ENCODE results near the gene RAD51D. TPM values are rescaled to one million over a fixed set of nuclear protein-coding genes. Genes with fewer than 3 reads are reported as not detected.
"Not testable (repeated sequence)": the region's sequence is repeated elsewhere in the genome, so short reads cannot be mapped to it uniquely, and the experiment has no call there.

The RAD51D gene
- polyA plus RNA-seq, 1 of the 3 experiments (the other 2 are of a cell fraction): 11.6 TPM

- POLR2A ChIA-PET: no interaction called here
- Histone ChIP-seq H3K4me2 (no peak overlapping the region), H3K36me3 (replicated peaks in 1 of 2; ENCODE audit: control insufficient read depth in 1 of 2, insufficient read depth in 2 of 2, low read length in 1 of 2) (peaks cover 7 to 8% of the 10 kb centered on the region in 2 experiments), H3K9ac (0 out of 2 replicates have a peak overlapping the region, but pooled peaks have one; percentile 11), H3K9me2 (no peaks in the 10 kb centered on the region), H3K27me3 (ENCODE audit: insufficient read depth) (no peaks in the 10 kb centered on the region), H3F3A (replicated peaks; ENCODE audit: insufficient read depth) (no peaks in the 10 kb centered on the region), H3K9me3 (no peaks in the 10 kb centered on the region), H3K4me3 (ENCODE audit: low read depth in 2 of 2, low read length in 1 of 2) (no peak overlapping the region), H2AFZ (ENCODE audit: low read depth) (no peak overlapping the region), H3K4me1 (ENCODE audit: control insufficient read depth in 1 of 2, insufficient read depth in 2 of 2, low read depth in 1 of 2, low read length in 1 of 2) (peaks cover 0 to under 1% of the 10 kb centered on the region in 2 experiments; a peak in 1 of 4 replicates), H3K27ac (ENCODE audit: low read depth in 2 of 2, low read length in 1 of 2) (peak overlapping the region in 1 of 2 experiments; percentile 28; a peak in 1 of 4 replicates), H3K79me2 (ENCODE audit: insufficient read depth) (no peaks in the 10 kb centered on the region), H4K20me1 (ENCODE audit: insufficient read depth) (no peaks in the 10 kb centered on the region)
- CTCF ChIA-PET: interaction anchor here (1.0 to 2.0 kb wide), 3 partner anchors 12 to 552 kb away, joined by 3 to 8 read pairs (median 4); partner anchors contain the start of gene RAD51D
- no peak for DNase-seq
- TF ChIP-seq FOSL2 (IDR thresholded peaks at IDR 0.05; ENCODE audit: borderline replicate concordance, low read depth): peak; percentile 41; the same call in 1 of the 2 replicates
- TF ChIP-seq RAD21 (IDR thresholded peaks at IDR 0.05; ENCODE audit: low read length): no peak
- TF ChIP-seq, protein P1, sequence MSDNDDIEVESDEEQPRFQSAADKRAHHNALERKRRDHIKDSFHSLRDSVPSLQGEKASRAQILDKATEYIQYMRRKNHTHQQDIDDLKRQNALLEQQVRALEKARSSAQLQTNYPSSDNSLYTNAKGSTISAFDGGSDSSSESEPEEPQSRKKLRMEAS (IDR thresholded peaks at IDR 0.05; ENCODE audit: low read depth): 0 out of 2 replicates have a peak, but pooled peaks have one; percentile 17
- 0 out of 2 replicates have a peak, but pooled peaks have one; percentile 20 for TF ChIP-seq JUND (IDR thresholded peaks at IDR 0.05)
- TF ChIP-seq PBX3 (IDR thresholded peaks at IDR 0.05): peak; percentile 36; the same call in 1 of the 2 replicates
- 37% methylated on average over 2 of the region's 2 CpGs for WGBS (ENCODE audit: low lambda C conversion rate)
Observed at GRCh38 chr17:35094902-35095301, 24.8 kb downstream of the RAD51D start.

DNA sequence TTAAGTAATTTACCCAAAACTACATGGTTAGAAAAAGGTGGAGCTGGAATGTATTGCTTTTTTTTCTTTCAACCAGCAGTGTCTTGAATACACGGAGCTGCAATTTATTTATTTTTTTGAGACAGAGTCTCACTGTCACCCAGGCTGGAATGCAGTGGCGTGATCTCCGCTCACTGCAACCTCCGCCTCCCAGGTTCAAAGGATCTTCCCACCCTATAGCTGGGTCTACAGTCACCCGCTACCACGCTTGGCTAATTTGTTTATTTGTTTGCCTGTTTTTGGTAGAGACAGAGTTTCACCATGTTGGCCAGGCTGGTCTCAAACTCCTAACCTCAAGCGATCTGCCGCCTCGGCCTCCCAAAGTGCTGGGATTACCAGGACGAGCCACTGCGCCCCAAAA, 29.0 kb downstream of the RAD51D start:
- Histone ChIP-seq H3K4me1 (ENCODE audit: control insufficient read depth in 1 of 2, insufficient read depth in 2 of 2, low read depth in 1 of 2, low read length in 1 of 2) (peaks cover 12 to 15% of the 10 kb centered on the region in 2 experiments; a peak in 3 of 4 replicates), H3K79me2 (ENCODE audit: insufficient read depth) (peaks cover 31% of the 10 kb centered on the region)
- H3K27ac ChIP-seq (ENCODE audit: low read depth in 2 of 2, low read length in 1 of 2); H3K36me3 ChIP-seq (replicated peaks in 1 of 2; ENCODE audit: control insufficient read depth in 1 of 2, insufficient read depth in 2 of 2, low read length in 1 of 2); H4K20me1 ChIP-seq (ENCODE audit: insufficient read depth); H3K9ac ChIP-seq; H3K9me3 ChIP-seq; POLR2A ChIA-PET; H3K4me3 ChIP-seq (ENCODE audit: low read depth in 2 of 2, low read length in 1 of 2); H3K9me2 ChIP-seq; DNase-seq; H2AFZ ChIP-seq (ENCODE audit: low read depth); H3K27me3 ChIP-seq (ENCODE audit: insufficient read depth); H3K4me2 ChIP-seq; H3F3A ChIP-seq (replicated peaks; ENCODE audit: insufficient read depth): not testable (repeated sequence)
- 96% methylated on average over 11 of the region's 11 CpGs for WGBS (ENCODE audit: low lambda C conversion rate)
- CTCF ChIA-PET: interaction anchor here (1.2 to 2.3 kb wide), 8 partner anchors 10 to 671 kb away, joined by 3 to 22 read pairs (median 8); no protein-coding TSS in a partner anchor

DNA sequence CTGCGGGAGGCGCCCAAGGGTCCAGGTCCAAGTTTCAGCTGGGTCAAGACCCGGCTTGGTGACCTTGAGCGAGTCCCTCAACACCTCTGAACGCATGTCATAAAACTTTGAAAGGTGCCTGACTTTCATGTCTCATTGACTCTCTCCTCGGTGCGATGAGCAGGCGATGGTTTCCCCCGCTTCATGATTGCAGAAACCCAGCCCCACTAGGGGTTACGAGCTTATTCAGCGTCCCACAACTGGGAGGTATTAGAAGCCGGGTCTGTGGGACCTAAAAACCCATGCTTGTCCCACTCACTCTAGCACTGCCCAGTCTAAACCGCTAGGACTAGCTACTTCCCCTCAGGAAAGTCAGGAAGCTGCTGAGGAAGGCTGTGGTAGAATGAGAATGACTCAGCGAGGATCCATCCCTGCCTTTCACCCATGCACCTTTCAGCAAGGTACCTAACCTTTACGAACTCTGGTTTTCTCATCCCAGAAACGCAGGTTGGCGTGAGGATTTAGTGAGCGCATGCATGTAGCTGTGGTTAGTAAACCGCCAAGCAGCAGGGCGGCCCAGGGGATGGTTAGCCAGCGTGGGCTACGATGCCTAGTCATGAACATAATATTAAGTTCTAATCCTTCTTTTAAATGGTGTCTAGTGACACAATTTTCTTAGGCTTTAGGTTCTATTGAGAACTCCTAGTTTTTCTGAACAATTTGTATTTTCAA, 29.9 kb downstream of the RAD51D start:
- H3K4me1 ChIP-seq (ENCODE audit: control insufficient read depth in 1 of 2, insufficient read depth in 2 of 2, low read depth in 1 of 2, low read length in 1 of 2): peaks cover 12 to 22% of the 10 kb centered on the region in 2 experiments; a peak in 3 of 4 replicates
- CTCF ChIA-PET: interaction anchor here (0.7 to 2.3 kb wide), 24 partner anchors 9 to 645 kb away, joined by 3 to 22 read pairs (median 4); partner anchors contain the start of gene RAD51D
- H4K20me1 ChIP-seq (ENCODE audit: insufficient read depth): no peaks in the 10 kb centered on the region
- no peaks in the 10 kb centered on the region for H3K9me2 ChIP-seq
- H3K9ac ChIP-seq: no peak overlapping the region
- peak overlapping the region in 1 of 2 experiments; percentile 16; a peak in 1 of 4 replicates for H3K27ac ChIP-seq (ENCODE audit: low read depth in 2 of 2, low read length in 1 of 2)
- H3K79me2 ChIP-seq (ENCODE audit: insufficient read depth): peaks cover 39% of the 10 kb centered on the region
- POLR2A ChIA-PET: interaction anchor here (0.6 kb wide), 1 partner anchor 116 kb away, joined by 3 read pairs; no protein-coding TSS in a partner anchor
- H3F3A ChIP-seq (replicated peaks; ENCODE audit: insufficient read depth): peaks cover 11% of the 10 kb centered on the region
- H3K4me2 ChIP-seq: peak overlapping the region; percentile 41; the same call in 1 of the 2 replicates
- DNase-seq: no peak
- peak; percentile 14; the same call in 1 of the 2 replicates for TF ChIP-seq SIN3A (IDR thresholded peaks at IDR 0.05; ENCODE audit: borderline replicate concordance, low read depth, low read length)
- no peak for TF ChIP-seq REST (IDR thresholded peaks at IDR 0.05; ENCODE audit: low read depth, low read length)
- no peaks in the 10 kb centered on the region for H3K27me3 ChIP-seq (ENCODE audit: insufficient read depth)
- 68% methylated on average over 22 of the region's 22 CpGs for WGBS (ENCODE audit: low lambda C conversion rate)
- peak overlapping the region; percentile 86 for H2AFZ ChIP-seq (ENCODE audit: low read depth)
- no peaks in the 10 kb centered on the region for H3K9me3 ChIP-seq
- no peaks in the 10 kb centered on the region for H3K36me3 ChIP-seq (replicated peaks in 1 of 2; ENCODE audit: control insufficient read depth in 1 of 2, insufficient read depth in 2 of 2, low read length in 1 of 2)
- H3K4me3 ChIP-seq (ENCODE audit: low read depth in 2 of 2, low read length in 1 of 2): peak overlapping the region; percentile 21 to 45; a peak in 2 of 4 replicates
